ENCODE measurements around the gene COMP.

COMP gene

GRCh38 chr19:18800079-18800478 lies 9.0 kb upstream of the COMP start:
- H3K4me3 ChIP-seq (ENCODE audit: low read length): no peak overlapping the region
- no peaks in the 10 kb centered on the region for H3K36me3 ChIP-seq (ENCODE audit: control insufficient read depth, insufficient read depth, low read length)
- H3K4me1 ChIP-seq (ENCODE audit: control insufficient read depth, insufficient read depth, low read length): peaks cover 20% of the 10 kb centered on the region
- no peaks in the 10 kb centered on the region for H3K9me3 ChIP-seq (ENCODE audit: control insufficient read depth, low read length)
- H3K9ac ChIP-seq (ENCODE audit: low read length): no peak overlapping the region
- H3K27me3 ChIP-seq (ENCODE audit: control insufficient read depth, insufficient read depth, low read length): peaks cover 15% of the 10 kb centered on the region

GRCh38 chr19:18799389-18799970 lies 8.4 kb upstream of the COMP start:
- no peak overlapping the region for H3K9ac ChIP-seq (ENCODE audit: low read length)
- peaks cover 15% of the 10 kb centered on the region for H3K27me3 ChIP-seq (ENCODE audit: control insufficient read depth, insufficient read depth, low read length)

GRCh38 chr19:18798384-18799352 lies 7.6 kb upstream of the COMP start:
- no peak overlapping the region for H3K9ac ChIP-seq (ENCODE audit: low read length)
- H3K36me3 ChIP-seq (ENCODE audit: control insufficient read depth, insufficient read depth, low read length): no peaks in the 10 kb centered on the region
- peaks cover 20% of the 10 kb centered on the region for H3K4me1 ChIP-seq (ENCODE audit: control insufficient read depth, insufficient read depth, low read length)
- peaks cover 12% of the 10 kb centered on the region for H3K27me3 ChIP-seq (ENCODE audit: control insufficient read depth, insufficient read depth, low read length)
- no peak overlapping the region for H3K4me3 ChIP-seq (ENCODE audit: low read length)
- no peaks in the 10 kb centered on the region for H3K9me3 ChIP-seq (ENCODE audit: control insufficient read depth, low read length)

More at GRCh38 chr19:18799389-18799970, 8.4 kb upstream of the COMP start:
- no peaks in the 10 kb centered on the region for H3K9me3 ChIP-seq (ENCODE audit: control insufficient read depth, low read length)
- no peaks in the 10 kb centered on the region for H3K36me3 ChIP-seq (ENCODE audit: control insufficient read depth, insufficient read depth, low read length)
- H3K4me3 ChIP-seq (ENCODE audit: low read length): no peak overlapping the region
- H3K4me1 ChIP-seq (ENCODE audit: control insufficient read depth, insufficient read depth, low read length): peaks cover 20% of the 10 kb centered on the region

- Histone ChIP-seq H3K9ac (ENCODE audit: low read length) (no peak overlapping the region), H3K4me3 (ENCODE audit: low read length) (no peak overlapping the region), H3K4me1 (ENCODE audit: control insufficient read depth, insufficient read depth, low read length) (peaks cover 20% of the 10 kb centered on the region), H3K27me3 (ENCODE audit: control insufficient read depth, insufficient read depth, low read length) (peaks cover 32% of the 10 kb centered on the region), H3K36me3 (ENCODE audit: control insufficient read depth, insufficient read depth, low read length) (no peaks in the 10 kb centered on the region), H3K9me3 (ENCODE audit: control insufficient read depth, low read length) (no peaks in the 10 kb centered on the region)
Measured at GRCh38 chr19:18796239-18796638, 5.1 kb upstream of the COMP start.

- no peak overlapping the region for H3K4me3 ChIP-seq (ENCODE audit: low read length)
Measured at GRCh38 chr19:18795540-18795939, 4.4 kb upstream of the COMP start.

GRCh38 chr19:18794692-18795091 lies 3.6 kb upstream of the COMP start:
- Histone ChIP-seq H3K27me3 (ENCODE audit: control insufficient read depth, insufficient read depth, low read length) (peaks cover 47% of the 10 kb centered on the region), H3K4me3 (ENCODE audit: low read length) (no peak overlapping the region), H3K9me3 (ENCODE audit: control insufficient read depth, low read length) (no peaks in the 10 kb centered on the region), H3K9ac (ENCODE audit: low read length) (no peak overlapping the region), H3K4me1 (ENCODE audit: control insufficient read depth, insufficient read depth, low read length) (peaks cover 26% of the 10 kb centered on the region), H3K36me3 (ENCODE audit: control insufficient read depth, insufficient read depth, low read length) (no peaks in the 10 kb centered on the region)

More at GRCh38 chr19:18795540-18795939, 4.4 kb upstream of the COMP start:
- Histone ChIP-seq H3K27me3 (ENCODE audit: control insufficient read depth, insufficient read depth, low read length) (peaks cover 39% of the 10 kb centered on the region), H3K36me3 (ENCODE audit: control insufficient read depth, insufficient read depth, low read length) (no peaks in the 10 kb centered on the region), H3K9ac (ENCODE audit: low read length) (no peak overlapping the region), H3K4me1 (ENCODE audit: control insufficient read depth, insufficient read depth, low read length) (peaks cover 26% of the 10 kb centered on the region), H3K9me3 (ENCODE audit: control insufficient read depth, low read length) (no peaks in the 10 kb centered on the region)

- no peak overlapping the region for H3K9ac ChIP-seq (ENCODE audit: low read length)
- peaks cover 20% of the 10 kb centered on the region for H3K4me1 ChIP-seq (ENCODE audit: control insufficient read depth, insufficient read depth, low read length)
- no peaks in the 10 kb centered on the region for H3K36me3 ChIP-seq (ENCODE audit: control insufficient read depth, insufficient read depth, low read length)
- no peaks in the 10 kb centered on the region for H3K9me3 ChIP-seq (ENCODE audit: control insufficient read depth, low read length)
- H3K4me3 ChIP-seq (ENCODE audit: low read length): no peak overlapping the region
- H3K27me3 ChIP-seq (ENCODE audit: control insufficient read depth, insufficient read depth, low read length): peaks cover 55% of the 10 kb centered on the region
Measured at GRCh38 chr19:18794029-18794313, 2.9 kb upstream of the COMP start.

GRCh38 chr19:18793144-18794028 lies 2.3 kb upstream of the COMP start:
- peaks cover 60% of the 10 kb centered on the region for H3K27me3 ChIP-seq (ENCODE audit: control insufficient read depth, insufficient read depth, low read length)
- H3K4me3 ChIP-seq (ENCODE audit: low read length): no peak overlapping the region
- no peaks in the 10 kb centered on the region for H3K36me3 ChIP-seq (ENCODE audit: control insufficient read depth, insufficient read depth, low read length)
- H3K9me3 ChIP-seq (ENCODE audit: control insufficient read depth, low read length): no peaks in the 10 kb centered on the region
- H3K9ac ChIP-seq (ENCODE audit: low read length): no peak overlapping the region
- H3K4me1 ChIP-seq (ENCODE audit: control insufficient read depth, insufficient read depth, low read length): peaks cover 20% of the 10 kb centered on the region

GRCh38 chr19:18792661-18793060 lies 1.6 kb upstream of the COMP start:
- Histone ChIP-seq H3K36me3 (ENCODE audit: control insufficient read depth, insufficient read depth, low read length) (no peaks in the 10 kb centered on the region), H3K9ac (ENCODE audit: low read length) (no peak overlapping the region), H3K9me3 (ENCODE audit: control insufficient read depth, low read length) (no peaks in the 10 kb centered on the region), H3K27me3 (ENCODE audit: control insufficient read depth, insufficient read depth, low read length) (peaks cover 68% of the 10 kb centered on the region), H3K4me1 (ENCODE audit: control insufficient read depth, insufficient read depth, low read length) (peaks cover 17% of the 10 kb centered on the region), H3K4me3 (ENCODE audit: low read length) (no peak overlapping the region)

GRCh38 chr19:18791315-18791678 lies 192 bp upstream of the COMP start:
- no peak overlapping the region for H3K9ac ChIP-seq (ENCODE audit: low read length)
- H3K4me3 ChIP-seq (ENCODE audit: low read length): no peak overlapping the region
- peaks cover 17% of the 10 kb centered on the region for H3K4me1 ChIP-seq (ENCODE audit: control insufficient read depth, insufficient read depth, low read length)
- no peaks in the 10 kb centered on the region for H3K9me3 ChIP-seq (ENCODE audit: control insufficient read depth, low read length)
- H3K36me3 ChIP-seq (ENCODE audit: control insufficient read depth, insufficient read depth, low read length): no peaks in the 10 kb centered on the region
- peaks cover 80% of the 10 kb centered on the region for H3K27me3 ChIP-seq (ENCODE audit: control insufficient read depth, insufficient read depth, low read length)

- Histone ChIP-seq H3K9me3 (ENCODE audit: control insufficient read depth, low read length) (no peaks in the 10 kb centered on the region), H3K4me1 (ENCODE audit: control insufficient read depth, insufficient read depth, low read length) (peaks cover 22% of the 10 kb centered on the region), H3K9ac (ENCODE audit: low read length) (no peak overlapping the region), H3K4me3 (ENCODE audit: low read length) (no peak overlapping the region), H3K36me3 (ENCODE audit: control insufficient read depth, insufficient read depth, low read length) (no peaks in the 10 kb centered on the region), H3K27me3 (ENCODE audit: control insufficient read depth, insufficient read depth, low read length) (peaks cover 78% of the 10 kb centered on the region)
Measured at GRCh38 chr19:18789883-18790565, 1.1 kb downstream of the COMP start.

Data from mucosa of stomach (tissue), 1 donor.